Glutamatergic neuron (in vitro differentiated cells): ENCODE results near the gene EXOG. TPM values are rescaled to one million over a fixed set of nuclear protein-coding genes. Genes with fewer than 3 reads are reported as not detected.

ENCODE experiments used
- DNase-seq: peaks from one replicate; pipeline ENCODE4 v3.0.0; 2022
- H3K27ac Mint-ChIP-seq: one replicate; pipeline ENCODE4 v1.8.0; 2020; ENCODE audit warnings: mild to moderate bottlenecking, mixed read lengths, inconsistent platforms; ENCODE audit not compliant: unreplicated experiment
- H3K27me3 Mint-ChIP-seq: one replicate; pipeline ENCODE4 v1.8.0; 2020; ENCODE audit warnings: mild to moderate bottlenecking, moderate library complexity, mixed read lengths, inconsistent platforms; ENCODE audit not compliant: unreplicated experiment
- H3K36me3 Mint-ChIP-seq: one replicate; pipeline ENCODE4 v1.8.0; 2020; ENCODE audit warnings: mild to moderate bottlenecking, mixed read lengths, inconsistent platforms; ENCODE audit not compliant: unreplicated experiment
- H3K4me1 Mint-ChIP-seq: one replicate; pipeline ENCODE4 v1.8.0; 2020; ENCODE audit warnings: mild to moderate bottlenecking, low read depth, mixed read lengths, inconsistent platforms; ENCODE audit not compliant: unreplicated experiment
- H3K4me3 Mint-ChIP-seq: one replicate; pipeline ENCODE4 v1.8.0; 2020; ENCODE audit warnings: mild to moderate bottlenecking, mixed read lengths, inconsistent platforms; ENCODE audit not compliant: unreplicated experiment
- H3K9me3 Mint-ChIP-seq: one replicate; pipeline ENCODE4 v1.8.0; 2020; ENCODE audit warnings: mild to moderate bottlenecking, moderate library complexity, mixed read lengths, inconsistent platforms; ENCODE audit not compliant: unreplicated experiment
- CTCF ChIP-seq: fragments of 200-600 bp; sonication (generic); IDR thresholded peaks from one replicate; pipeline ENCODE4 v1.5.0; 2021; ENCODE audit not compliant: partially characterized antibody, unreplicated experiment
- total RNA-seq: library from RNA; stranded (reverse); fragmentation: NEBNext Ultra II Directional; extraction: Animal tissue kit (Norgen Biotek cat#: 25700); gene quantifications from one replicate; pipeline ENCODE4 v1.2.1, GENCODE V29; 2021; ENCODE audit not compliant: unreplicated experiment

EXOG gene
- total RNA-seq, 1 donor from 2014 or later: 20.9 TPM

DNA sequence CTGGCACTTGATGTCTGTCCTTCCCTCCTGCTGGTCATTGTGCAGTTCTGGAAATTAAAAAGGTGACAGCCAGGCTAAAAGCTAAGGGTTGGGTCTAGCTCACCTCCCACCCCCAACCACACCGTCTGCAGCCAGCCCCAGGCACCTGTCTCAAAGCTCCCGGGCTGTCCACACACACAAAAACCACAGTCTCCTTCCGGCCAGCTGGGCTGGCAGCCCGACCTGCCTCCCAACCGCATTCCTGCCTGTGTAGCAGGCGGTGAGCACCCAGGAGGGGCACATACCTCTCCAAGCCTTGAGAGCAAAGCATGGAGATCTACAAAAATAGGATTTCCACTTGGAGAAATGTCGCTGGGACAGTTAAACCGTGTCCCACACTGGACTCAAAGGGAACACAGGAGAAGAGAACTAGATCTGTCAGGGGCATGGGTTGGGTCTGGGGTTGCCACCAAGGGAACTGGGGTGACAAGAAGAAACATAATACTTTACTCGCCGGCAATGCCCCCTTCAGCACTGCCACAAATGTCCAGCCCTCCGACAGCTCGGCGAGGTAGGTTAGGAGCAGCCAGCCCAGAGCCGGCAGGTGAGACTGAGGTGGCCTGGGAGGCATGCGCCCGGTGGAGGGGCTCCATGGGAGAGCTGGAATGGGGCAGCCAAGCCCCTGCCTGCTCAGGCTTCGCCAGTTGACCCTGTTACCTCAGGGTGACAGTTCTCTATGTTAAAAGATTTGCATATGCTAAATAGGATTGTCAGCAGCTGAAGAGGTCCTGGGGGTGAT, 52.2 kb downstream of the EXOG start:
- TF ChIP-seq CTCF: no peak
- Mint-ChIP-seq H3K4me1 (no peaks in the 10 kb centered on the region), H3K27me3 (peaks cover 4% of the 10 kb centered on the region), H3K4me3 (no peak overlapping the region), H3K9me3 (peaks cover 3% of the 10 kb centered on the region), H3K27ac (no peak overlapping the region), H3K36me3 (peaks cover 4% of the 10 kb centered on the region)
- no peak for DNase-seq

DNA sequence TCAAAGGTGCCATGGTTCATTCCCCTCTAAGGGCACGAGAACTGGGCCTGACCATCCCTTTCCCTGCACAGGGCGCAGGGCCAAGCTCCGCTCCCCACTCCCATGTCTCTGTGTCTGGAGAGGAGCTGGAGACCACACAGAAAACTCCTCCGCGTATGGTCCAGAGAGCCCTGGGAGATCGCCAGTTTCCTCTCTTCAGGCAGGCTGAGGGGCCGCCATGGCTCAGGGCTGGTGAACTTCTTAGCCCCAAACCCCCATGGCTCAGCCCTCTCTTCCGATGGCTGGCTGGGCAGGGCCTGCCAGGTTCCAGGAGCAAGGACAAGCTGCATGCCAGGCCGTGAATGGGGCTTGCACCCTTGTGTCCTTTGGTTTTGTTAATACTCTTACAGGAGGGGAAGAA, 52.9 kb downstream of the EXOG start:
- Mint-ChIP-seq H3K36me3 (peaks cover 4% of the 10 kb centered on the region), H3K4me1 (no peaks in the 10 kb centered on the region), H3K9me3 (peaks cover 3% of the 10 kb centered on the region), H3K4me3 (no peak overlapping the region), H3K27me3 (peaks cover 4% of the 10 kb centered on the region), H3K27ac (no peak overlapping the region)
- no peak for DNase-seq
- no peak for TF ChIP-seq CTCF

DNA sequence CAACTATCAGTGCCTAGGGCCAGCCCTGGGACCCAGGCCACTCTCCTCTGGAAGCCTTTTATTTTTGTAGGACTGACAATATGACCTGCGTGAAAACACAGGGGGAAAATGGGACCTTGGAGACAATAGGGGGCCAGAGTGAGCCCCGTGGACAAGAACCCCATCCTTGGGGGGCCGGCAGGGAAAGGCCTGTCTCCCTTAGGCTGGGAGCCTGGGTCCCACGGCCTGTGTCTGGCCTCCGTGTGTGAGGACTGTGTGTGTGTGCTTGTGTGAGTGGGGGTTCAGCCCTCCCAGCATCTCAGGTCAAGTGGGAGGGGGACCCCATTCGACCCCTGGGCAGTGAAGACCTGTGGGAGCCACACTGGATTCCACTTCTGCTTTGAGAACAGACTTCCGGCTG, 53.3 kb downstream of the EXOG start:
- no peak for TF ChIP-seq CTCF
- no peak overlapping the region for H3K4me3 Mint-ChIP-seq
- H3K4me1 Mint-ChIP-seq: no peaks in the 10 kb centered on the region
- DNase-seq: no peak
- peaks cover 4% of the 10 kb centered on the region for H3K27me3 Mint-ChIP-seq
- H3K36me3 Mint-ChIP-seq: peaks cover 4% of the 10 kb centered on the region
- no peak overlapping the region for H3K27ac Mint-ChIP-seq
- H3K9me3 Mint-ChIP-seq: peaks cover 3% of the 10 kb centered on the region

GRCh38 chr3:38549957-38550840, 54.1 kb downstream of the EXOG start:
- no peak overlapping the region for H3K27ac Mint-ChIP-seq
- no peak for TF ChIP-seq CTCF
- peaks cover 4% of the 10 kb centered on the region for H3K36me3 Mint-ChIP-seq
- H3K4me3 Mint-ChIP-seq: no peak overlapping the region
- peaks cover 3% of the 10 kb centered on the region for H3K9me3 Mint-ChIP-seq
- peaks cover 4% of the 10 kb centered on the region for H3K27me3 Mint-ChIP-seq
- H3K4me1 Mint-ChIP-seq: no peaks in the 10 kb centered on the region
- DNase-seq: no peak
